ENCODE measurements around the gene ANKRD17.
"Not testable (repeated sequence)": the region's sequence is repeated elsewhere in the genome, so short reads cannot be mapped to it uniquely, and the experiment has no call there.

Gene ANKRD17

GRCh38 chr4:73258686-73259570 lies at the start of gene ANKRD17:
Gene ANKRD17 (minus strand): TSS chr4:73258798. CDS start chr4:73258668, 130 bp downstream.
- peak within 1 kb of the TSS; percentile 95 for H3K4me3 ChIP-seq (ENCODE audit: low read depth, low read length)
- DNase-seq (ENCODE audit: low read depth), result peak; percentile 84
- no peak for TF ChIP-seq CTCF (IDR thresholded peaks at IDR 0.05; ENCODE audit: control insufficient read depth, extremely low read depth, insufficient read depth)

GRCh38 chr4:73308286-73308685 lies 49.7 kb upstream of the ANKRD17 start:
- no peak for DNase-seq (ENCODE audit: low read depth)
- H3K4me3 ChIP-seq (ENCODE audit: low read depth, low read length), result no peak overlapping the region
- TF ChIP-seq CTCF (IDR thresholded peaks at IDR 0.05; ENCODE audit: control insufficient read depth, extremely low read depth, insufficient read depth), result peak; percentile 44

- DNase-seq (ENCODE audit: low read depth), result no peak
- no peak for TF ChIP-seq CTCF (IDR thresholded peaks at IDR 0.05; ENCODE audit: control insufficient read depth, extremely low read depth, insufficient read depth)
- H3K4me3 ChIP-seq (ENCODE audit: low read depth, low read length), result no peak overlapping the region
These were observed 45.1 kb upstream of the ANKRD17 start for GRCh38 chr4:73303711-73304110.

DNA sequence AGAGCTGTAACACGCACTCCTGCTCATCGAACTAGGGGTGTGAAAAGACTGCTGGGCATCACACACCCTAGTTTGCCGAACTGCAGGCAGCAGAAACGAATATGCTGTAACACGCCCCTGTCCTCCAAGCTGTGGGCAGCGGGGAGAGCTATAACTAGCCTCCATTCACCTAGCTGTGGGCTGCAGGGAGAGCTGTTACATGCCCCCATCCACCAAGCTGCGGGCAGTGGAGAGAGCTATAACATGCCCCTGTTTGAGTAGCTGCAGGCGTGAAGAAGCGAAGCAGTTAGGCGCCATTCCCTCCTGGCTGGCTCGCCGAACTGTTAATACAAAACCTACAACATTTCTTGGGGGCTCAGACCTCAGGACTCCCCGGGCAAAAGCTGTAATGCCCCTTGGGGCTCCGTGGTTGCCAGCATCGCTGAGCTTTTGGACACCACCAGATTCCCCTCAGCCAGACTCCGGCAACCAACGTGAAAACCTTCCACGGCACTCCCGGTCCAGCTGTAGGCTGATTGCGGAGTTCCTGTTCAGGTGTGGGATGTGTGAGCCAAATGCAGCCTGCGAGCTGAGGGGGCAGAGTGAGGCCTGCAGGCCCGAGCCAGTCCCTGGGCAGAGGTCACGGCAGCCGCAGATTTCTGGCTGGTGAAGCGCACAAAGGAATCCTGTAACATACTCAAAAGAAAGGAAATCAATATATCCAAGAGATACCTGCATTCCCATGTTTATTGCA lies 41.1 kb upstream of the ANKRD17 start:
- DNase-seq (ENCODE audit: low read depth), result no peak
- H3K4me3 ChIP-seq (ENCODE audit: low read depth, low read length), result no peak overlapping the region
- no peak for TF ChIP-seq CTCF (IDR thresholded peaks at IDR 0.05; ENCODE audit: control insufficient read depth, extremely low read depth, insufficient read depth)

GRCh38 chr4:73292661-73293060 lies 34.1 kb upstream of the ANKRD17 start:
- DNase-seq (ENCODE audit: low read depth); H3K4me3 ChIP-seq (ENCODE audit: low read depth, low read length): not testable (repeated sequence)

DNA sequence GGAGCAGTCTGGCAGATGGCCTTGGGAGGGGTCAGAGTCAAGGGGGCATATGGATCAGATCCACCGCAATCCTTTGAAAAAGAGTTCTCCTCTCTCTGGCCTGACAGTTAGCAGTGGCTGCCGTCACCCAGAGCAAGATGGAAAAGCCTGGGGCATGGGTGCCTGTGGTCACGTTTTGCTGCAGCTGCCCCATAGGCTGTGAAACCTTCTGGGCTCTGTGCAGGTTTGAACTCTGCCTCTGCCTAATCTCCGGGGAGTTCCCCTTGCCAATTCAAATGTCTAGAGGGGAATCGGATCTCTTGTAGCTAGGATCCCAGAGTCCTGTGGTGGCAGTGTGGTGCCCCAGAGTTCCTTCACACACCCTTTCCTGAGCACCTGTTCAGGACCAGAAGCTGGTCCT lies 23.4 kb upstream of the ANKRD17 start:
- TF ChIP-seq CTCF (IDR thresholded peaks at IDR 0.05; ENCODE audit: control insufficient read depth, extremely low read depth, insufficient read depth), result no peak
- no peak overlapping the region for H3K4me3 ChIP-seq (ENCODE audit: low read depth, low read length)
- no peak for DNase-seq (ENCODE audit: low read depth)

DNA sequence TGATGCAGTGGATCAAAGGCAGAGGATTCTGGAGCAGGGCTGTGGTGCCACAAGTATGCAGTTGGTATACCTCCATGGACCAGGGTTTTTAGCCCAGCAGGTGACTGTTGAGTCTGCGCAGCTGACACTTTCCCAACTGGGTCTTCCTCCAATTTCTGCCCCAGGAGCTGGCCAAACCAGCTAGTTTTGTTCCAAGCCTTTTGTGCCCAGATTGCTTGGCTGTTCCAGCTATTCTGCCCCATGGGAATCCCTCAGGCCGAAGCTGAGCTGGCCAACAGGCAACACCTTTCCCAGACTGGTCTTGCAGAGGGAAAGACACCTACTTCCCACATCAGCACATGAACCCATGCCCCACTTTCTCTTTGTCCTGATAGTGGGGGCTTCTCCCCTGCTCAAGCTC lies 22.8 kb upstream of the ANKRD17 start:
- H3K4me3 ChIP-seq (ENCODE audit: low read depth, low read length), result no peak overlapping the region
- no peak for TF ChIP-seq CTCF (IDR thresholded peaks at IDR 0.05; ENCODE audit: control insufficient read depth, extremely low read depth, insufficient read depth)
- peak; percentile 32 for DNase-seq (ENCODE audit: low read depth)

Data from LNCaP clone FGC (cell line).